Gastrocnemius medialis (tissue), 4 donors: ENCODE results near the gene ZNF652. TPM values are rescaled to one million over a fixed set of nuclear protein-coding genes. Genes with fewer than 3 reads are reported as not detected.

ENCODE experiments used
- ATAC-seq, 2 donors: fragments of 150-250 bp; one replicate each; pipeline ENCODE4 v1.9.1; 2016
- DNase-seq, 2 donors: peaks; one replicate each; pipeline ENCODE4 v3.0.0-alpha.2; 2019
- H3K27ac ChIP-seq, 4 donors: fragments of 200-600 bp; sonication (generic); 1 replicate in 1 of 4; 2 replicates in 3 of 4; pipeline ENCODE4 v1.5.1; 2016 to 2018; ENCODE audit warnings: mild to moderate bottlenecking in 2 of 4, moderate library complexity in 1 of 4
- H3K27me3 ChIP-seq, 3 donors: fragments of 200-600 bp; sonication (generic) in 2 of 3; 1 replicate in 1 of 3; 2 replicates in 2 of 3; pipeline versions ENCODE4 v1.5.1 to v1.6.0; 2016 to 2019; ENCODE audit warnings: mild to moderate bottlenecking in 1 of 3, moderate library complexity in 1 of 3
- H3K36me3 ChIP-seq, 2 donors: fragments of 200-600 bp; sonication (generic) in 1 of 2; one replicate each; pipeline ENCODE4 v1.5.1; 2017 to 2018
- H3K4me1 ChIP-seq, 2 donors: fragments of 200-600 bp; sonication (generic) in 1 of 2; one replicate each; pipeline ENCODE4 v1.5.1; 2016 to 2017; ENCODE audit warnings: mild to moderate bottlenecking in 2 of 2
- H3K4me3 ChIP-seq, 4 donors: fragments of 200-600 bp; sonication (generic) in 3 of 4; 1 replicate in 1 of 4; 2 replicates in 3 of 4; pipeline ENCODE4 v1.5.1; 2016 to 2019; ENCODE audit warnings: mild to moderate bottlenecking in 2 of 4
- H3K9me3 ChIP-seq, 3 donors: fragments of 200-600 bp; sonication (generic) in 2 of 3; 1 replicate in 1 of 3; 2 replicates in 2 of 3; pipeline ENCODE4 v1.5.1; 2016 to 2019
- POLR2A ChIP-seq, 2 donors: fragments of 450-650 bp; IDR thresholded peaks; one replicate each; pipeline ENCODE4 v1.6.1; 2017; ENCODE audit warnings: antibody characterized with exemption in 2 of 2, mild to moderate bottlenecking in 2 of 2, moderate library complexity in 2 of 2
- in situ Hi-C, 4 donors: fragments of 200-750 bp; cut with MboI; loops; one replicate each; pipeline versions ENCODE4 v1.15.0 to v1.8.0; 2017; ENCODE audit warnings: low sequenced_read_pairs in 4 of 4
- intact Hi-C: fragments of 100-400 bp; cut with DNase I; formaldehyde crosslinking; loops from one replicate; pipeline ENCODE4 v1.15.1; 2023; ENCODE audit warnings: low total_unique reads
- total RNA-seq, 4 donors: library from RNA; depleted of rRNA; stranded (reverse); fragments of >200 nt; gene quantifications; one replicate each; pipeline versions ENCODE4 v1.1.0 to v1.2.3, GENCODE V29; 2016
- TF ChIP-seq, protein P1 (sequence below), 5 experiments: fragments of 450-650 bp in 3 of 5; fragments of 200-600 bp in 2 of 5; sonication (generic) in 2 of 5; IDR thresholded peaks in 4 of 5; conservative IDR thresholded peaks in 1 of 5; 1 replicate in 4 of 5; 2 replicates in 1 of 5; pipeline ENCODE4 v1.5.1; 2016 to 2019; ENCODE audit warnings: antibody characterized with exemption in 5 of 5, mild to moderate bottlenecking in 3 of 5, moderate library complexity in 3 of 5

ZNF652 gene
- total RNA-seq, result 10 to 100 TPM; 32.8 to 49.6 (median 41.1) TPM

DNA sequence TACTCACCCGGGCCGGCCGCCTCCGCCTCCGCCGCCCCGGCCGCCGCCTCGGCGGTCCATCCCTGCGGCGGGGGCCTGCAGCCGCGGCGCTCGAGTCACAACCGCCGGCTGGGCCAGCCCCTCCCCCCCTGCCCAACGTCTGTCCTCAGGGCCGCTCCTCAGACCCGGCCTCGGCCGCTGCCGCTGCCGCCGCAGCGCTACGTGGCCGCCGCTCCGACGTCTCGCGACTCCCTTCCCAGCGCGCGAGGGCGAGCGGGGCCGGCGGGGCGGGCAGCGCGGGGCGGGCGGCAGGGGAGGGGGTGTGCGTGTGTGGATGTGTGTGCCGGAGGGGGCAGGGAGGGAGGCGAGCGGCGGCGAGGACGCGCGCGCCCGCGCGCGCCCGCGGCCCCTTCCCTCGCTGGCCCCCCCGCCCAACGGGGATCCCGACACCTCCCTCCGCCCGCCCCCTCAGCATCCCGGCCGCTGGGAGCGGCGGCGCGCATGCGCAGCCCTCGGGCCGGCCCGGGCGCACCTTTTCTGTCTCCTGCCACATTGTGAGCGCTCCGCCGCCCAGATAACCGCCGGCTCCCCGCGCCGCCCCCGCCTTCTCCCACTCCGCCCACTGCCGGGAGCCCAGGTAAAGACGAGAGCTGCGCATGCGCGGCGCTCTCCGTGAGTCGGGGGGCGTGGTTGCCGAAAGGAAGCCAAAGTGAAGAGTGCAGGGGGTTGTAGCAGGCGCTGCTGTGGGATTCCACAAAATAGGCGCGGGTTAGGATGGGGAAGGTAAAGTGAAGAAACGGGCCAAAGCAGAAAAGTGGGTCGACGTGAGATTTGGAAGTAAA, at the start of gene ZNF652:
ZNF652 (minus strand) TSS at position 349 of the 821 bp plus-strand sequence. CDS start 44,525 bp downstream, outside the sequence.
- no peaks in the 10 kb centered on the region for H3K27me3 ChIP-seq
- no peaks in the 10 kb centered on the region for H3K9me3 ChIP-seq
- in situ Hi-C loops, result no loop called here
- intact Hi-C loops, result loop anchor here (1.0 to 2.0 kb wide), 4 partner anchors 33 to 171 kb away; partner anchors contain the start of gene PHB1
- no peaks in the 10 kb centered on the region for H3K36me3 ChIP-seq
- peak within 1 kb of the TSS; percentile 88 to 97 (median 92) for H3K4me3 ChIP-seq
- TF ChIP-seq POLR2A (IDR thresholded peaks at IDR 0.05), result peak; percentile 21 to 43
- TF ChIP-seq, protein P1, sequence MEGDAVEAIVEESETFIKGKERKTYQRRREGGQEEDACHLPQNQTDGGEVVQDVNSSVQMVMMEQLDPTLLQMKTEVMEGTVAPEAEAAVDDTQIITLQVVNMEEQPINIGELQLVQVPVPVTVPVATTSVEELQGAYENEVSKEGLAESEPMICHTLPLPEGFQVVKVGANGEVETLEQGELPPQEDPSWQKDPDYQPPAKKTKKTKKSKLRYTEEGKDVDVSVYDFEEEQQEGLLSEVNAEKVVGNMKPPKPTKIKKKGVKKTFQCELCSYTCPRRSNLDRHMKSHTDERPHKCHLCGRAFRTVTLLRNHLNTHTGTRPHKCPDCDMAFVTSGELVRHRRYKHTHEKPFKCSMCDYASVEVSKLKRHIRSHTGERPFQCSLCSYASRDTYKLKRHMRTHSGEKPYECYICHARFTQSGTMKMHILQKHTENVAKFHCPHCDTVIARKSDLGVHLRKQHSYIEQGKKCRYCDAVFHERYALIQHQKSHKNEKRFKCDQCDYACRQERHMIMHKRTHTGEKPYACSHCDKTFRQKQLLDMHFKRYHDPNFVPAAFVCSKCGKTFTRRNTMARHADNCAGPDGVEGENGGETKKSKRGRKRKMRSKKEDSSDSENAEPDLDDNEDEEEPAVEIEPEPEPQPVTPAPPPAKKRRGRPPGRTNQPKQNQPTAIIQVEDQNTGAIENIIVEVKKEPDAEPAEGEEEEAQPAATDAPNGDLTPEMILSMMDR (IDR thresholded peaks at IDR 0.05 in 4 of 5, conservative IDR thresholded peaks at IDR 0.05 in 1 of 5), result no peak
- ATAC-seq (peak; percentile 87 to 89), DNase-seq (peak; percentile 78 to 86)
- H3K27ac ChIP-seq, result peak within 1 kb of the TSS; percentile 80 to 92 (median 84)
- peaks cover 29 to 33% of the 10 kb centered on the region in 2 donors for H3K4me1 ChIP-seq

DNA sequence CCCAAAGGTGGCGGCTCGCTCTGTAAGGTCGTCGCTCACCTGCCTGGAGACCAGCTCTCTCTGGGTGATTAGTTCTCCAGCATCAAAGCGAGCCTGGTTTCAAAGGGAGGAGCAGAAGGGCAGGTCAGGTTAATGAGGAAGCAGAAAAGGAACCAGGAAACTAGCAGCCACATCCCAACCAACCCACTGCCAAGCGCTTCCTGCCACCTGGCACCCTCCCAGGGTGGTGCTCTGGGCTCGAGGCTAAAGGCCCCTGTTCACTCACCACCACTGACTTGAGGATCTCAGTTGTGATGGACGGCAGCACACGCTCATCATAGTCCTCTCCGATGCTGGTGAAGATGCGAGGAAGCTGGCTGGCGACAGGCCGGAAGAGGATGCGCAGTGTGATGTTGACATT, 47.0 kb upstream of the ZNF652 start:
- Histone ChIP-seq H3K4me1 (peaks cover 8 to 10% of the 10 kb centered on the region in 2 donors), H3K36me3 (peaks cover 3 to 89% of the 10 kb centered on the region in 2 donors), H3K27ac (no peak overlapping the region), H3K4me3 (no peak overlapping the region), H3K9me3 (no peaks in the 10 kb centered on the region), H3K27me3 (no peaks in the 10 kb centered on the region)
- ATAC-seq, result no peak
- TF ChIP-seq, protein P1 (IDR thresholded peaks at IDR 0.05 in 4 of 5, conservative IDR thresholded peaks at IDR 0.05 in 1 of 5), result no peak
- TF ChIP-seq POLR2A (IDR thresholded peaks at IDR 0.05), result no peak
- in situ Hi-C loops, result loop anchor here in 2 of 4 donors (10.0 to 25.0 kb wide), 3 partner anchors 222 to 303 kb away; partner anchors contain the start of gene SLC35B1 (in 1 of the 2)
- intact Hi-C loops, result no loop called here
- no peak for DNase-seq

DNA sequence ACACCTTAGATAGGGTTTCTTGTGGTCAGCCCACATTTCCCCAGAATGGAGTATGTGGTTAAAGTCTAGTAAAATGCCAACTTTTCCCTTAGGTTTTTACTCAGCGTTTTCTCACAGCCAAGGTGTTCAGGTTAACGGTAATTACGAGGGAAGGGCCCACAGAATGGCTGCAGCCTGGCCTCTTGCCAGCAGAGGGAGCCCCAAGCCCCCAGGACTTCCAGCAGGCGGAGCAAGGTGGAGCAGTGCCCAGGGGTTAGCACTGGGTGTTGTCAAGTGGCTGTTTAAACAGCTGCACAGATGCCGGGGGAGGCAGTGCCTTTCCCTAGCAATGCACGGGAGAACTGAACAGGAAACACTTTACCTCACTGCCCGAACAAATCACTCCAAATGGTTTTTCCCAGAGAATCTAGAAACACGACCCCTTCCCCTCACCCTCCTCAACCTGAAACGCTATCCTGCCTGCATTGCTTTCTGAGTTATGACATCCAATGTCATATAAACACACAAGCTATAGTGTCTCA, 46.0 kb upstream of the ZNF652 start:
- DNase-seq (peak in 1 of 2 donors; percentile 28), ATAC-seq (peak in 1 of 2 donors; percentile 3)
- Histone ChIP-seq H3K27ac (no peak overlapping the region), H3K9me3 (no peaks in the 10 kb centered on the region), H3K4me1 (no peaks in the 10 kb centered on the region), H3K4me3 (no peak overlapping the region), H3K36me3 (peaks cover 3 to 96% of the 10 kb centered on the region in 2 donors), H3K27me3 (no peaks in the 10 kb centered on the region)
- TF ChIP-seq POLR2A (IDR thresholded peaks at IDR 0.05), result no peak
- TF ChIP-seq, protein P1 (IDR thresholded peaks at IDR 0.05 in 4 of 5, conservative IDR thresholded peaks at IDR 0.05 in 1 of 5), result peak in 4 of 5 experiments; percentile 18 to 47 (median 42)
- intact Hi-C loops, result no loop called here
- in situ Hi-C loops, result loop anchor here in 2 of 4 donors (10.0 to 25.0 kb wide), 3 partner anchors 221 to 304 kb away; partner anchors contain the start of gene SLC35B1 (in 1 of the 2)

DNA sequence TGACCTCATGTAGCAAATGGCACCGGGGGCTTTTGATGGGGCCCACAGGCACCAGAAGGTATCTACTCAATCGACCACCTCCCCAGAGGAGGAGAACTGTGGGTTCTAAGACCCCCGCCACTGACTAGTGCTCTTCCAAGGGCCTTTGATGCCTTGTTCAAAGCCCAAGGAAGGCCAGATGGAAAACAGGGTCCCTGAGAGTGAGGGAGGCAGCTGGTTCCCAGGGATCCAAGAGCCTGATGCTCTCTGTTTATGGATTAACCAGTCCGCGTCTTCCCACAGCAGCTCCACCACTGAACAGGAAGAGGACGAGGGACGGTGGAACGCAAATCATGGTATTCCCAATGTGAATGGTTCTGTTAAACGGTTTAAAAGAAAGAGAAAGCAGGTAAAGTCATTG, 45.0 kb upstream of the ZNF652 start:
- no peak for ATAC-seq
- no peak overlapping the region for H3K27ac ChIP-seq
- H3K4me3 ChIP-seq, result no peak overlapping the region
- in situ Hi-C loops (loop anchor here in 2 of 4 donors (10.0 to 25.0 kb wide), 3 partner anchors 220 to 305 kb away; partner anchors contain the start of gene SLC35B1 (in 1 of the 2)), intact Hi-C loops (no loop called here)
- H3K27me3 ChIP-seq, result no peaks in the 10 kb centered on the region
- H3K36me3 ChIP-seq, result peaks cover 3 to 95% of the 10 kb centered on the region in 2 donors
- no peak for DNase-seq
- H3K4me1 ChIP-seq, result no peaks in the 10 kb centered on the region
- TF ChIP-seq POLR2A (IDR thresholded peaks at IDR 0.05), result no peak
- TF ChIP-seq, protein P1 (IDR thresholded peaks at IDR 0.05 in 4 of 5, conservative IDR thresholded peaks at IDR 0.05 in 1 of 5), result no peak
- no peaks in the 10 kb centered on the region for H3K9me3 ChIP-seq
